Hippocampal formation (tissue), 2 donors: ENCODE measurements around the gene RPL31.

Source experiments
- DNase-seq, 2 donors: peaks; one replicate each; lab custom pipeline; 2025; lab: John Stamatoyannopoulos, UW

RPL31 gene

DNA sequence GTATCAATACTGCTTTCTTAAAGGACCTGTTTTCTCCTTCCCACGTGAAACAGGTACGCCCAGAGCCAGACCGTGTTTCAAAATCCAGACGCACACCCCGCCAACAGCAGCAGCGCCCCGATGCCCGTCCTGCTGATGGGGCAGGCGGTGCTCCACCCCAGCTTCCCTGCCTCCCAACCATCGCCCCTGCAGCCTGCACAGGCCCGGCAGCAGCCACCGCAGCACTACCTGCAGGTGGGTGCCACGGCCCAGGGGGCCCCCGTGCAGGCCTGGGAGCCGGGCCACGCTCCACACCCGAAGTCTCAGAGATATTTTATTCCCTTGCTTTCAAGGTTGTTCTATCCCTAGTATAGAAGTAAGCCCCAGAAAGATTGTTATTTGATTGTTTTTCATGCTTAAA, 8.8 kb upstream of the RPL31 start:
- DNase-seq, result no peak

DNA sequence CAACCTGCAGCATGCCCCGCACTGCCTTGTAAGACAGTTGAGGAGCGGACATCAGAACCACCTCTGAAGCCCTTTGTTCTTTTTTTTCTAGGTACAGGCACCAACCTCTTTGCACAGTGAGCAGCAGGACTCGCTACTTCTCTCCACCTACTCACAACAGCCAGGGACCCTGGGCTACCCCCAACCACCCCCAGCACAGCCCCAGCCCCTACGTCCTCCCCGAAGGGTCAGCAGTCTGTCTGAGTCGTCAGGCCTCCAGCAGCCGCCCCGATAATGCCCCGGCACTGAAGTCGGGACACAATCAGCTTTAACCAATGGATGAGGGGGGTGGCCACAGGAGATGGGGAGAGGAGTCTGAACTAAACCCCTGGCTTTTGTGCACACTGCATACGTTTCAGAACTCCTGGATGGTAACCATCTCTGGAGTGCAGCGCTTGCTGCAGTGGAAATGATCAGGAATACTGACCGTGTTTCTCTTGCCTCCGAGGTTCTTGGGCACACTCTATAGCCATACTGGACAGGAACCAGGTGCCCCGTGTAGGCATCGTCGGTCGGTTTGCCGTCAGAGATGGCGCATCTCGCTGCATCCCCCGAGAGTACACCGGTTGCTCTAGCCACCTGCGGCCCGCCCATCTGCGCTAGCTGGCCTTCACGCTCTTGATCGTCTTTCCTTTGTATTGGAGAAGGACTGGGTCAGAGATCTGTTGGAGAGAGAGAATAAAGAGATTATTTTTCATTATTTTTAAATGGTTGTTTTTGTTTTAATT, 6.6 kb upstream of the RPL31 start:
- DNase-seq, result no peak

DNA sequence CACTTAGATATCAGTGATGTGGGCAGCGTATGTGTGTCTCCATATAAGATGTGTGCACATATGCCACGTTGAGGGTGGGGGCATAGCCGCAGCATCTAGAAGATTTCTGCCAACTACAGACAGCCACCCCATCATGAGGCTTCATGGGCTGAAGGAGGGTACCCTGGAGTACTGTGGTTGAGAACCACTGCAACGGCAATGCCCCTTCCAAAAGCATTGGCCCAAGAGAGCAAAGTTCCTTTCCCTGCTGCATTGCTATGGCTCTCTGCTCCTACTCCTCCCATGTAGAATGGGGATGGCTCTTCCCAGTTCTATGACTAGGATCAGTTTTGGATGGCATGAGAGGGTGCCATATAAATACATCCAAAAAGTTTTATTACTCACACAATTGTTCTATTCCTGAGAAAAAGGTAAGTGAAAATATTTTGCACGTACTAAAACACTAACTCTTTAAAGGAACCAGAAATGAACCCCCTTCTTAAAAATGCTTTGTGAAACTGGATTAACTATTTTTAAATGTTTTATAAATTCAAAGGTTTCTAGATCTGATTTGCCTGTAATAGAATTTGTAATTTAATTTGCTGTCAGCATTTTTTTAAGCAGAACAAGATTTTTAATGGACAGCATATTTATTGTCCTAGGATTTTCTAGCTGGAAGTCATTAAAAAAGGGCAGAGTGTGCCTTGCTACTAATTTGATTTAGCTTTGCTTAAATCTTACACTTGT, 4.4 kb upstream of the RPL31 start:
- no peak for DNase-seq

DNA sequence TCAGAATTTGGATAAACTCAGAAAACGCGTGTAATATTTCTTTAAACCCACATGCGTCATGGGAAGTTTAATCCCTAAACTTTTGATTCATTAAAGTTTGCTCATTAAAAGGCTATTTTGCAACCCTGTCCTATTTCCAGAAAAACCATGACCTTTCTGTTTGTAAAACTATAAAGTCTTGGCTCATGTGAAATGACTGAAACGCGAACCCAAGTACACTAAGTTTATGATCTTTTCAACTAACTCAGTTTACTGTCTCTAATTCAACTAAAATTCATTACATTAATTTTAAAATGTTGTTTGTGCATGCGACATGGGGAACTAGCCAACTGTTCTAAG, 3.9 kb upstream of the RPL31 start:
- DNase-seq, result no peak

DNA sequence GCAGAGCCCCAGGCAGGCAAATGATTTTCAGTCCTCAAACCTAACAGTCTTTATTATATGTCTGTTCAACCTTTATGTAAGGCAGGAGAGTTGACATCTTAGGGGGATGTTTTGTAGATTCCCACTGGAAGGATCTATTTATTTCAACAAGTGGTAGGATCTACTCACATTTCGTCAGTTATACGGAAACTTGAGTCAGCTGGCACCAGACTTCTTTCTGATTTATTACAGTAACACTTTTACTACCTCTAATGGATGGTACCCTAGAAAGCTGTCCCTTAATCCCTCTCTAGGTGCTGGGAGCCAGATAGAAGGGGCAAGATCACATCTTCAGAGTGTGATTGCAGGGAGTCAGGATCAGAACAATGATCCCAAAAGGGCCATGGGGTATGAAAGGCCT, 2.1 kb upstream of the RPL31 start:
- DNase-seq, result no peak

DNA sequence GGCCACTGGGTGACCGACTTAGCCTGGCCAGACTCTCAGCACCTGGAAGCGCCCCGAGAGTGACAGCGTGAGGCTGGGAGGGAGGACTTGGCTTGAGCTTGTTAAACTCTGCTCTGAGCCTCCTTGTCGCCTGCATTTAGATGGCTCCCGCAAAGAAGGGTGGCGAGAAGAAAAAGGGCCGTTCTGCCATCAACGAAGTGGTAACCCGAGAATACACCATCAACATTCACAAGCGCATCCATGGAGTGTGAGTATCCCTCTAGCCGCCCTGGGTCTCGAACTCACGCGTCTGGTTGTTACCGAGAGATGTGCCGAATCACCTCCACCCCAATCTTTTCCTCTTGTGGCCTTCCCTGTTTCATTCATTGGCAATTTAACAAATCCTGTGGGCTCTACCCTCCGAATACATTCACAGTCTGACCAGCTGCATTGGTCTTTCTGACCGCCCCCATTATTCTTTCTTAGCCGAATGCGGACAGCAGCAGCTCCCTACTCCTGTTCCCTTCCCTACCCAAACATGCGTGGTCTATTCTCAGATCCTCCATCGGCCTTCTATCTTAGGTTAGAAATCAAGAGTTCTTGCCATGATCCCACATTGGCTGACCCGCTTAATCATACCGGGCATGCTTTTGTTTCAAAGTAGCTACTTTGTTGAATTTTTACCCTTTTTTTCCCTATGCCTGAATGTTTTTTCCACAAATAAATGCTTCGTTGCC, 631 bp downstream of the RPL31 start:
- DNase-seq, result no peak

DNA sequence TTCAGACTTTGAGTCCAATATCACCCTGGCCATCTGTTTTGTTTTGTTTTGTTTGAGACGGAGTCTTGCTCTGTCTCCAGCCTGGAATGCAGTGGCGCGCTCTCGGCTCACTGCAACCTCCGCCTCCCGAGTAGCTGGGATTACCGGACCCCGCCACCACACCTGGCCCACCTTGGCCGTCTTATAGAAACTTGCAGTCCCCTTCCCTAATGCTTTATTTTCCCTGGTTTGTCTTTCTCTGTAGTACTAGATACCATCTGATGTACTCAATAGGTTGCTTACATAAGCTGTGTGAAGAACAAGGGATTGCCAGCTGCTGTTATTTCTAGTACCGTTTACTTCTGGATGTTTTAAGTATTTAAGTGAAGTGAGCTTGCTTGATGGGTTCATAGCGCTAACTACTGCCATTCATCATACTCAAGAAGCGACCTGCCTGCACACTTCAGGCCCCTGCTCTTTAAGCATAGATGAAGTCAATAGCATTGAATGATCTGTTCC, 1.2 kb downstream of the RPL31 start:
- no peak for DNase-seq

DNA sequence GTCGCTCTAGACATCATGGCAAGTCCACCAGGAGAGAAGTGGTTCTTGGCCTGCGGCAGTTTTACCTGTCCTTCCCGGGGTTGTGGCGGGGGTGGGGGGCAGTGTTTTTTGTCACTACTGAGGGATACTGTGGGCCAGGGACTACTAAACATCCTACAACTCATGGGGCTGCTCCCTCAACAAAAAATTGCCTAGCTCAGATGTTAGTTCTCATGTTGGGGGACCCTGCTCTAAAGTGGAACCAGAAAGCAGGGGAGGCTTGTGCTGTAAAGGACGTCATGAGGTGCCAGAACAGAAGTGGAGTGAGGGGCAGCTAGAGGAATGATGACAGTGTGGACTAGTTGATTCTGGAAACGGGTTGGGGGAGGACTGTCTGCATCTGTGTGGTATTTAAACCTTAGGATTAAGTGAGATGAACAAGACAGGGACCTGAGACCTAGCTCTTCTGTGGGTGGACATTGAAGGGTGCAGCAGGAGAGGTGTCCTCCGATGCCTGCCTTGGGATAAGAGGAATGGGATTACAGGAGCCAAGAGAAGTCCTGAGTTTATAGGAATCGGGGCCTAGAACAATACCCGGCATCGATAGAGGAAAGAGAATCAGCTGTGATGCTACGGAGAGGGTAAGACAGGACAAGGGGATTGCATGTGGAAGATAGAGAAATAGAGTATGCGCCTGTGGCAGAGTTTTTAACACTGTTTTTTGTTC, 2.7 kb downstream of the RPL31 start:
- no peak for DNase-seq

DNA sequence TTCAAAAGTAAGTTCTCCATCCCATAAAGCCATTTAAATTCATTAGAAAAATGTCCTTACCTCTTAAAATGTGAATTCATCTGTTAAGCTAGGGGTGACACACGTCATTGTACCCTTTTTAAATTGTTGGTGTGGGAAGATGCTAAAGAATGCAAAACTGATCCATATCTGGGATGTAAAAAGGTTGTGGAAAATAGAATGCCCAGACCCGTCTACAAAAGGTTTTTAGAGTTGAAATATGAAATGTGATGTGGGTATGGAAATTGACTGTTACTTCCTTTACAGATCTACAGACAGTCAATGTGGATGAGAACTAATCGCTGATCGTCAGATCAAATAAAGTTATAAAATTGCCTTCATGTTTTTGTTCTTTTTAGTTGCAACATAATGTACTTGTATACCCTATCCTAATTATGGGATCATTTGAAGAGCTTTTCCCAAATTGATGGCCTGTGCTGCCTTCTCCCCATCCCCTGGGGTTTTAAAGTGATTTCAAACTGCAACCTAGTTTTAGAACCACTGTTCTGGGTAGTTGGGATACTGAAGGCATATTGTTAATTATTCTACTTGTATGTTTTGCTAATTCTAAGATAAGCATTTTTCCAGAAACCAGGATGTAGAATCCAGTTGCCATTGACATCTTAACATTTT, 4.1 kb downstream of the RPL31 start:
- no peak for DNase-seq

DNA sequence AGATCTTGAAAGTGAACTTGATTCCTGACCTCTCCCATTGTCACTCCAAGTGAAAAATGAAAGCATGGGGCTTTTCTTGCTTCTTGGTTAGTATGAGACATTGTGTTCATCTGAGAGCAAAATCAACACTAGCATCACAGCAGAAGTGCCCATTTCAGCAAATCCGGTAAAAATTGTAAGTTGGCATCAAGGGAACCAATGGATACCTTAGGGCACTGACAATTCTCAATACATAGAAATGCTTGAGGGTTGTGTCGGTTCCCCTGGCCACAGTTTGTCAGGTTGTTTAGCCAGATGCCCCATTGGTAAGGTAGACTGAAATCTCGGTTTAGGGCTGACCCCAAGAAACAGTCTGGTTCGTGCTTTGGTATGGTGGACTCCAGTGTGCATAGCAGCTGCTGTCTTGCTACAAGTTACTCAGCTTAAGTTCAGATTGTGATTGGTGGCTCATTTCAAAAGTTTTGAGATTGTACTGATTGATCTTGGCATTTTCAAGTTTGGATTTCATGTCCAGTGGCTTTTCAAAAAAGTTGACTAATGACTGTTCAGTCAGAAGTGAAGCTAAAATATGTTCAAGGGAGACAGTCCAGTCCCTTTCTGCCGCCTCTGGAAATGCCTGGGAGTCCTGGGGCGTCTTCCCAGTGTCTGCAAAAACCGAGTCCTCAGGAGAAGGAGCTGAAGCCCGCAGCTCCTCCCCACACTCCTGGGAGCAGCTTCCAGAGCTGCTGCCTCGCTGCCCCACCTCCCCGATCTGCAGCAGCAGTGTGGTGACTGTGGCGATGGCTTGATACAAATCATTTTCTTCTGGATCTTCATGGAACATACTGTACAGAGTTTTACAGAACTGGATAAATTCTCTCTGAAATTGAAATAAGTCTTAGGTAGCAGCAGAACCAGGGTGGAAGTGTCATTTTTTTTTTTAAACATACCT, 5.6 kb downstream of the RPL31 start:
- no peak for DNase-seq

DNA sequence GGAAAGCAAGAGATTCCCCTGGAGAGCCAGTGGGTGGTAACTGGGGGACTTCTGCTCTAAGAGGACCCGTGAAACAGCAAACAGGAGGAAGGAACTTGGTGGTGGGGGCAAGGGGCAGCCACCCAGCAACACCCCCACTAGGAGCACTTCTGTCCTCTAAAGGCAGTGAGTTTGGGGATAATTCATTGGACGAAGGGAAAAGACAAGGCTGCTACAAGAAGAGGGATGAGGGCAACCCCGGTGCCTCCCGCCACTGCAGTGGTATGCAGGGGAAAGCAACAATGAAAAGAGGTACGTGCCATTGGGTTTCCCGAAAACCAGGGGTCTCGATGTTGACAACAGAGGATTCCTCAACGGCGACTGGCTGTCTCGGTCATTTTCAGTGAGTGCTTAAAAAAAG, 9.1 kb downstream of the RPL31 start:
- no peak for DNase-seq

DNA sequence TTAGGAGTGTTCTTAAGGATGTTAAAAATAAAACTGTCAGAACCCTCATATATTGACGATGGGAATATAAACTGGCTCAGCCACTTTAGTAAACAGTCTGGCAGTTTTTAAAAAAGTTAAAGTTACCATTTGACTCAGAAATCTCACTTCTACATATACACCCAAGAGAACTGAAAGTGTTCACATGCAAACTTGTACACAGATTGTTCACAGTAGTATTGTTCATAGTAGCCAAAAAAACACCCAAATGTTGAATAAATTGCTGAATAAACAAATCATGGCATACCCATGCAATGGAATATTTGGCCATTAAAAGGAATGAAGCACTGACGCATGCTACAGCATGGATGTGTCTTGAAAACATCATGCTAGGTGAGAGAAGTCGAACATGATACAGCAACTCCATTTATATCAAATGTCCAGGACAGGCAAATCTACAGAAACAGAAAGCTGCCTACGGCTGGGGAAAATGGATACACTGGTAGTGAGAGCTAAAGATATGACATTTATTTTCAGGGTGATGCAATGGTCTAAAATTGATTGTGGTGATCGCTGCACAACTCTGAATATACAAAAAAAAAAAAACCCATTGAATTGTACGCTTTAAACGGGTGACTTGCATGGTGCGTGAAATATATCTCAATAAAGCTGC, 10.1 kb downstream of the RPL31 start:
- no peak for DNase-seq

DNA sequence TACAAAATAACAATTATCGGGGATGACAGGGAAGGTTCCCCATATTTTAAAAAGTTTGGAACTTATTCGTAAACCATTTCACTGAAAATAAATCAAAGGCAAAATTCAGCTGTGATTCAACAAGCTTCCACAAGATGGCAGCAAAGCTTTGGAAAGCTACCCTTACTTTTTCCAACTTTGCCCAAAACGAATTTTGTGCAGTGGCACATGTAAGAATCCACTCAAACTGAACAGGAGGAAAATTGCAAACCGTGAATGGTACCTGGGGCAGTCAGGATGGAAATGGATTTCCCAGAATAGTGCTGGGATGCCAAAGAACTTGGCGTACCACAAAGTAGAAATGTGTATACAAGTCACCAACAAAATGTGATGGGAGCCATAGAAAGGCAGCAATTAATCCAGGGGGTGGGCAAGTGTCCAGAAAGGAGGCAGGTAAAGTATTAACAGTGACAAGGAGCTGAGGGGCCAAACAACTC, 10.7 kb downstream of the RPL31 start:
- DNase-seq, result peak; percentile 9 to 34

DNA sequence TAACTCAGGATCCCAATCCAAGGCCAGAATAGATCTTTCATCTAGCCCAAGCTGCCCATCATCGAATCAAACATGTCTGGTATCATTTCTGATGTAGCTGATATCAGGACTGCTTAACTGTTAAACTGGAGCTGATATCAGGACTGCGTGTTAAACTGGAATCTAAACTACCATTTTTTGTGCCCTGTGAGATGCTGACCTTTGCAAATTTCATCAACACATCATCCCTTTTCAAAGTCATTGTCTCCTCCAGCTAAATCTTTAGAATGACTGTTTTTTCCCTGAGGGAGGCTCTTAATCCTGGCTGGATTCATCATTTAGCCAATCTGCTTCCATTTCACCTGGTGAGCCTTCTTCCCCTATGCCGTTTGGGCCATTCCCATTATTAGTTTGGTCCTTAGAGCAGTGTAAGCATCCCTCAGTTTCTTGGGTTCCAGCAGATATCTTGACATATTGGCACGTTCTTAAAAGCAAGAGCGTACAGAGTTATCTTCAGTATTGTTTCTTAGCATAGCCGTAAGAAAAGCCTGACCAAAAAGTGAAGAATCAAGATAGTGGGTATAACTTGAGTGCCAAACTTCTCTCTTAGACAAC, 12.3 kb downstream of the RPL31 start:
- DNase-seq, result no peak

DNA sequence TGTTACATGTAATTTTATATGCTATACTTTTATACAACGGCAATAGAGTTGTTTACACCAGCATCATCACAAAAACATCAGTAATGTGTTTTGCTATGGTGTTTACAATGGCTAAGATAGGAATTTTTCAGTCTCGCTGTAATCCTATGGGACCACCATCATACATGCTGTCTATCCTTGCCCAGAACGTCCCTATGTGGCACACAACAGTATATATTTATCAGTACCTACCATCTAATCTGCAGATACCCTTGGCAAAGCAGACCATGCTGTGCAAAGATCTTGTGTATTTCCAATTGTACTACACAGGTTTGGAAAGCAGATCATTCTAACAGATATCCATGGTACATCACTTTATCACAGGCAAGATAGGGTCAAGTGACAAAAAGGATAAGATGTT, 15.3 kb downstream of the RPL31 start:
- no peak for DNase-seq

DNA sequence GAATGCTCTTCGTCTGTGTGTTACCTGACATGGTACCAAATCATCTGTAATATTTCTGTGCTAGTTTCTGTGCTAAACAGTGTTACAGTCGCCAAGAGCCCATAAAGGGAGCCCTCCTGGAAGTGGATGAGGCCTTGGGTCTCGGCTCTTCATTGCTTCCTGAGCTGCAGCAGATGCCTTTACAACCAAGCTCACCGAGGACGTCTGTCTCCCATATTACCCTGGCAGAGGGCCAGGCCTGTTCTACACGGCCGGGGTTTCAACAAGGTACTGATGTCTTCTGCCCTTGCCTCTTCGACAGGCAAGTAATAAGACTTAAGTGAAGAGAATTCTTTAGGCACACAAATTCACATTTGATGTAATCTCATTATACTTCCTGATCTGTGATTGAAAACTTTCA, 16.8 kb downstream of the RPL31 start:
- no peak for DNase-seq

DNA sequence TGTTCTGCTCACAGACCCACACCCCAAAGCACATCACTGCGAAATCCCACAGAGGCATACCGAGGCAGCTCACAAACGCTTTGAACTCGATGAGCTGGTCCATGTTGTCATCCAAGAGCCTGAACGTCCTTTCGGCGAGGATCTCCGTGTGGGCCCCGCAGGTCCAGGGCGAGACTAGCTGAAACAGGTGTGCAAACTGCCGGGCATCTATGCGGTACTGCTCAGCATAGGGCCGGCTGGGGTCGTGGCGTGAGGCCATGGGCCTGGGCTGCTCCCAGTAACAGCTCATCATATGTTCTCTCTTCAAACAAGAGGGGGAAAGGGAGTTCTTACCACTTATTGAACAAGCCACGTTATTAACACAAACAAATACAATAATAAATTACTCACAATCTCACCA, 20.1 kb downstream of the RPL31 start:
- DNase-seq, result no peak

DNA sequence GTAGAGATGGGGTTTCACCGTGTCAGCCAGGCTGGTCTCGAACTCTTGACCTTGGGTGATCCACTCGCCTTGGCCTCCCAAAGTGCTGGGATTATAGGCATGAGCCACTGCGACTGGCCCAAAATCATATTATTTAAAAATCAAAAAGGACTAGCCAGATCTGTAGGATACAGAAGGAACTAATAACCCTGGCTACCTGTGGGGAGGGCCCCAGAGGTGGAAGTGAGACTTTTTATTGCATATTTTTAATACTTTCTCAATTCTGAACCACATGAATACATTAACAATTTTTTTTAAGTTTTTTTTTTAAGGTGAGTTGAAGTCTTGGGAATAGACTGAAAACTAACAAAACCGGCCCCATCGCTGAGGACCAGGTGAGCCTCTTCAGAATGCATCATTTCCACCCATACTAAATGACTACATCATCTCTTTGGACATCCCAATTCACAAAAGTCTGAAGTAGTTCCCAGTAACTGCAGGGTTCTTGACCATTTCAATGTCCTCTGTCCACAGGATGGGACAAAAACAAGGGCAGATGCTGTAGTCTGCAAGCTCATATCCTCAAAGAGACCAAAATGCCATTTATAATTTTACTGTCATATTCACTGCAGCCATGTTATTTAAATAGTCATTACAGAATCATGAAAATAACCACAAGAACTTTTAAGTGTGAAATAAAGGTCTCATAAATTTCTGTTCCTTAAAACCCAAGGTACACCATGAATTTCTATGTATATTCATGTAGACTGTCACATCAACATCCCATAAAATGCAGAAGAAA, 21.4 kb downstream of the RPL31 start:
- DNase-seq, result no peak

DNA sequence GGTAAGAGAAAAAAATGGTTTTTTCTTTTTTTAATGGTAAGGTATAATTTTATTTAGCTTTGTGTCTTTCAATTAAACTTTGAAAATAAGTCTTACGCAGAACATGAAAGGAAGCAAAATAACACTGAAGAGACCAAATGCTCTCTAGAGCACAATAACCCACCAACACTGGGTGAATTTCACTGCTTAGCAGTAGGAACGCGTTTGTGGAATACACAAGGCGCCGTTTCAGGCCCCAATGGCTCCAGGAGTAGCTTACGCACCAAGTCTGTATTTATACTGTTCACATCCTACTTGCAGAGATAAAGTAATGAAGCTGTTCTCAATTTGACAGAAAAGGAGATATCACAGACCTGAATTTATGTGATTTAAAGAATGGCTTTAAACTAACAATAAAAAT, 23.5 kb downstream of the RPL31 start:
- no peak for DNase-seq
